ENCODE results near the gene OR11H7. TPM values are rescaled to one million over a fixed set of nuclear protein-coding genes. Genes with fewer than 3 reads are reported as not detected.

The OR11H7 gene
- total RNA-seq, 1 experiment from 2014 or later = not detected

- peak; percentile 5 for DNase-seq (ENCODE audit: low spot score)
Observed at GRCh38 chr14:20278414-20278813, 49.6 kb downstream of the OR11H7 start.

GRCh38 chr14:20280265-20280664 is 51.5 kb downstream of the OR11H7 start:
- DNase-seq (ENCODE audit: low spot score) = peak; percentile 55

Other genes starting within 250 kb of the OR11H7 start
- not detected in 2 replicates for gene OR4Q2, start 226.8 kb upstream of the OR11H7 start, total RNA-seq (2014; rRNA removed; shearing (Covaris generic))
- not detected in 2 replicates for gene OR4K14, start 209.7 kb upstream of the OR11H7 start, total RNA-seq (2014; rRNA removed; shearing (Covaris generic))
- gene OR4K13, start 192.9 kb upstream of the OR11H7 start, total RNA-seq (2014; rRNA removed; shearing (Covaris generic)) = not detected in 2 replicates
- not detected in 2 replicates for gene OR4L1, start 168.9 kb upstream of the OR11H7 start, total RNA-seq (2014; rRNA removed; shearing (Covaris generic))
- not detected in 2 replicates for gene OR4K17, start 118.2 kb upstream of the OR11H7 start, total RNA-seq (2014; rRNA removed; shearing (Covaris generic))
- not detected in 2 replicates for gene OR4N5, start 90.2 kb upstream of the OR11H7 start, total RNA-seq (2014; rRNA removed; shearing (Covaris generic))
- not detected in 2 replicates for gene OR11G2, start 38.1 kb upstream of the OR11H7 start, total RNA-seq (2014; rRNA removed; shearing (Covaris generic))
- not detected in 2 replicates for gene OR11H6, start 5.3 kb upstream of the OR11H7 start, total RNA-seq (2014; rRNA removed; shearing (Covaris generic))
- not detected in 2 replicates for gene OR11H4, start 10.3 kb downstream of the OR11H7 start, total RNA-seq (2014; rRNA removed; shearing (Covaris generic))
- 3.7 and 5.3 TPM in 2 replicates for gene TTC5, start 77.0 kb downstream of the OR11H7 start, total RNA-seq (2014; rRNA removed; shearing (Covaris generic))
- 34.0 and 40.2 TPM in 2 replicates for gene CCNB1IP1, start 104.3 kb downstream of the OR11H7 start, total RNA-seq (2014; rRNA removed; shearing (Covaris generic))
- 13.7 and 14.3 TPM in 2 replicates for gene PARP2, start 114.7 kb downstream of the OR11H7 start, total RNA-seq (2014; rRNA removed; shearing (Covaris generic))
- 10.9 and 12.6 TPM in 2 replicates for gene TEP1, start 184.5 kb downstream of the OR11H7 start, total RNA-seq (2014; rRNA removed; shearing (Covaris generic))
- gene KLHL33, start 207.2 kb downstream of the OR11H7 start, total RNA-seq (2014; rRNA removed; shearing (Covaris generic)) = not detected in 2 replicates
- 44.2 and 44.5 TPM in 2 replicates for gene OSGEP, start 225.8 kb downstream of the OR11H7 start, total RNA-seq (2014; rRNA removed; shearing (Covaris generic))
- 64.0 TPM in 2 replicates for gene APEX1, start 226.2 kb downstream of the OR11H7 start, total RNA-seq (2014; rRNA removed; shearing (Covaris generic))
- 33.1 and 35.7 TPM in 2 replicates for gene PIP4P1, start 232.5 kb downstream of the OR11H7 start, total RNA-seq (2014; rRNA removed; shearing (Covaris generic))
- gene PNP, start 240.4 kb downstream of the OR11H7 start, total RNA-seq (2014; rRNA removed; shearing (Covaris generic)) = 82.7 and 90.1 TPM in 2 replicates

All from HT-29 (cell line).